Heart left ventricle (tissue), 13 donors: Measurements from ENCODE around the gene SDHAF3.

Source experiments
- CTCF ChIP-seq, 12 donors: fragments of 200-600 bp; sonication (generic) in 4 of 12; IDR thresholded peaks; one replicate each; pipeline versions ENCODE4 v1.5.0 to v1.8.0; 2018 to 2022; ENCODE audit warnings: antibody characterized with exemption in 12 of 12, mild to moderate bottlenecking in 5 of 12
- POLR2A ChIP-seq, 2 donors: fragments of 450-650 bp; IDR thresholded peaks; one replicate each; pipeline ENCODE4 v1.6.1; 2017; ENCODE audit warnings: antibody characterized with exemption in 2 of 2, mild to moderate bottlenecking in 2 of 2, moderate library complexity in 2 of 2
- donor health status: ischemic (EF 13 %, LVEDD 7.1; RV severe dilation, severe dysfunction).
- donor health status: DM: no; HTN: yes; CAD: no.
- donor health status: DM: no; HTN: no; CAD: no.
- donor health status: ischemic (EF 25% LVEDD 6.9; RV normal size, moderate dysfunction).
- donor health status: ischemic (EF 25% LVEDD 5.7; RV mildly dilated, moderate dysfunction).
- donor health status: ischemic (EF 35%, LVEDD 5.7; RV mildly dilated, moderate dysfunction).
- donor health status: nonischemic (EF 11% LVEDD 7.7; RV severe dilation, severe dysfunction).
- donor health status: DM: yes; HTN: yes; CAD: no.
- donor health status: PGD.
- donor health status: ischemic (EF 29% LVEDD 5.4; RV normal size, mild dysfunction).
- donor health status: nonischemic (EF 23%, LVEDD 6.1; RV moderate dilation, normal function).

GRCh38 chr7:97117035-97117371 is 495 bp upstream of the SDHAF3 start:
- TF ChIP-seq POLR2A (IDR thresholded peaks at IDR 0.05) (no peak), CTCF (IDR thresholded peaks at IDR 0.05) (no peak)
